Small intestine (tissue), 7 donors: ENCODE results near the gene MCTP1. TPM values are rescaled to one million over a fixed set of nuclear protein-coding genes. Genes with fewer than 3 reads are reported as not detected.
"Not testable (repeated sequence)": the region's sequence is repeated elsewhere in the genome, so short reads cannot be mapped to it uniquely, and the experiment has no call there.

Source experiments
- DNase-seq, 2 donors: peaks; one replicate each; pipeline versions ENCODE4 v3.0.0 to v3.0.0-alpha.2; 2013
- FAIRE-seq: peaks from 2 replicates; lab custom pipeline; 2012; peaks lifted over from hg19 to GRCh38; lab: Jason Lieb, UNC
- H3K27ac ChIP-seq, 3 donors: one replicate each; pipeline ENCODE4 v1.5.1; 2013; ENCODE audit warnings: low read length in 2 of 3, mild to moderate bottlenecking in 2 of 3, control low read depth in 1 of 3, inconsistent platforms in 1 of 3, low read depth in 1 of 3, moderate library complexity in 1 of 3
- H3K27me3 ChIP-seq, 3 donors: one replicate each; pipeline ENCODE4 v1.6.1; 2013; ENCODE audit warnings: low read length in 3 of 3, inconsistent platforms in 1 of 3; ENCODE audit not compliant: control insufficient read depth in 3 of 3, insufficient read depth in 3 of 3
- H3K36me3 ChIP-seq, 3 donors: one replicate each; pipeline ENCODE4 v1.6.1; 2013; ENCODE audit warnings: low read length in 3 of 3, inconsistent platforms in 1 of 3, low read depth in 1 of 3, mild to moderate bottlenecking in 1 of 3, moderate library complexity in 1 of 3; ENCODE audit not compliant: control insufficient read depth in 3 of 3, insufficient read depth in 2 of 3
- H3K4me1 ChIP-seq, 3 donors: one replicate each; pipeline ENCODE4 v1.6.1; 2013; ENCODE audit warnings: low read length in 2 of 3, inconsistent platforms in 1 of 3, low read depth in 1 of 3, mild to moderate bottlenecking in 1 of 3, moderate library complexity in 1 of 3; ENCODE audit not compliant: control insufficient read depth in 3 of 3, insufficient read depth in 2 of 3
- H3K4me3 ChIP-seq, 3 donors: one replicate each; pipeline ENCODE4 v1.5.1; 2013; ENCODE audit warnings: low read length in 3 of 3, control low read depth in 1 of 3, inconsistent platforms in 1 of 3, low read depth in 1 of 3, mild to moderate bottlenecking in 1 of 3, moderate library complexity in 1 of 3
- H3K9me3 ChIP-seq, 2 donors: one replicate each; pipeline ENCODE4 v1.6.1; 2013; ENCODE audit warnings: low read depth in 1 of 2, low read length in 1 of 2; ENCODE audit not compliant: control insufficient read depth in 2 of 2, insufficient read depth in 1 of 2
- WGBS, 3 donors: extraction: QIAGEN DNeasy Blood & Tissue Kit; methylation state at CpG; one replicate each; pipeline ENCODE4 v1.1.7; 2013; 5-methylcytosine and 5-hydroxymethylcytosine counted together
- polyA plus RNA-seq, 4 donors: library from polyadenylated mRNA; stranded (reverse) in 3 of 4; unstranded in 1 of 4; fragments of 200-250 nt in 3 of 4; fragments of 120-200 nt in 1 of 4; gene quantifications; one replicate each; pipeline versions ENCODE4 v1.2.1 to v1.2.3, GENCODE V29; 2013
- donor health status: healthy with polysubstance abuse.
- donor health status: control.
- donor health status: control.
- donor health status: Bipolar disorder and iron deficiency.
- donor health status: healthy.

Gene MCTP1
- polyA plus RNA-seq, 4 donors, result 0.22 to 6.1 (median 2.3) TPM

- 55 to 68% (median 65%) methylated on average over 4 of the region's 4 CpGs for WGBS, 3 donors
- H3K27ac ChIP-seq, result no peak overlapping the region
- H3K9me3 ChIP-seq, result no peaks in the 10 kb centered on the region
- no peaks in the 10 kb centered on the region for H3K36me3 ChIP-seq
- FAIRE-seq (no peak), DNase-seq (no peak)
- H3K27me3 ChIP-seq, result no peaks in the 10 kb centered on the region
- H3K4me3 ChIP-seq, result no peak overlapping the region
- no peaks in the 10 kb centered on the region for H3K4me1 ChIP-seq
These were observed 300.9 kb downstream of the MCTP1 start for GRCh38 chr5:94983861-94984535.

GRCh38 chr5:94977437-94977836, 307.5 kb downstream of the MCTP1 start:
- peaks cover 0 to 8% of the 10 kb centered on the region in 2 donors for H3K9me3 ChIP-seq
- no peaks in the 10 kb centered on the region for H3K4me1 ChIP-seq
- H3K27ac ChIP-seq, result no peak overlapping the region
- DNase-seq (no peak), FAIRE-seq (no peak)
- no peaks in the 10 kb centered on the region for H3K36me3 ChIP-seq
- H3K4me3 ChIP-seq, result no peak overlapping the region
- no peaks in the 10 kb centered on the region for H3K27me3 ChIP-seq
- 42 to 60% (median 60%) methylated on average over 2 of the region's 2 CpGs for WGBS, 3 donors

GRCh38 chr5:94976853-94977252, 308.0 kb downstream of the MCTP1 start:
- DNase-seq (no peak), FAIRE-seq (no peak)
- H3K9me3 ChIP-seq, result peaks cover 0 to 8% of the 10 kb centered on the region in 2 donors
- no peak overlapping the region for H3K4me3 ChIP-seq
- no peaks in the 10 kb centered on the region for H3K36me3 ChIP-seq
- 84 to 97% (median 87%) methylated on average over 1 of the region's 1 CpG for WGBS, 3 donors
- H3K27me3 ChIP-seq, result no peaks in the 10 kb centered on the region
- H3K4me1 ChIP-seq, result no peaks in the 10 kb centered on the region
- H3K27ac ChIP-seq, result no peak overlapping the region

GRCh38 chr5:94972268-94972667, 312.6 kb downstream of the MCTP1 start:
- no peaks in the 10 kb centered on the region for H3K4me1 ChIP-seq
- H3K27me3 ChIP-seq, result no peaks in the 10 kb centered on the region
- no peak overlapping the region for H3K4me3 ChIP-seq
- no peak overlapping the region for H3K27ac ChIP-seq
- 75 to 95% (median 84%) methylated on average over 1 of the region's 1 CpG for WGBS, 3 donors
- H3K9me3 ChIP-seq, result peaks cover 0 to 8% of the 10 kb centered on the region in 2 donors
- FAIRE-seq (no peak), DNase-seq (no peak)
- H3K36me3 ChIP-seq, result no peaks in the 10 kb centered on the region

- WGBS, 3 donors, result 25 to 46% (median 38%) methylated on average over 3 of the region's 3 CpGs
- FAIRE-seq (no peak), DNase-seq (peak in 1 of 2 donors; percentile 4)
- Histone ChIP-seq H3K4me1 (no peaks in the 10 kb centered on the region), H3K36me3 (no peaks in the 10 kb centered on the region), H3K27me3 (no peaks in the 10 kb centered on the region), H3K27ac (no peak overlapping the region), H3K4me3 (no peak overlapping the region), H3K9me3 (peaks cover 0 to 3% of the 10 kb centered on the region in 2 donors)
These were observed 315.7 kb downstream of the MCTP1 start for GRCh38 chr5:94969174-94969573.

- peaks cover 0 to 3% of the 10 kb centered on the region in 2 donors for H3K9me3 ChIP-seq
- WGBS, 3 donors, result 25 to 40% (median 34%) methylated on average over 5 of the region's 5 CpGs
- FAIRE-seq, result peak; percentile 78
These were observed 316.3 kb downstream of the MCTP1 start for GRCh38 chr5:94968507-94969095.

GRCh38 chr5:94967525-94967924, 317.4 kb downstream of the MCTP1 start:
- Histone ChIP-seq H3K9me3 (peaks cover 0 to 3% of the 10 kb centered on the region in 2 donors), H3K27ac (peak overlapping the region in 1 of 3 donors; percentile 11), H3K4me3 (no peak overlapping the region), H3K36me3 (no peaks in the 10 kb centered on the region), H3K4me1 (no peaks in the 10 kb centered on the region), H3K27me3 (no peaks in the 10 kb centered on the region)
- DNase-seq, result no peak
- WGBS, 3 donors, result 75 to 82% (median 81%) methylated on average over 6 of the region's 6 CpGs
- FAIRE-seq, result no peak

More at GRCh38 chr5:94968507-94969095, 316.3 kb downstream of the MCTP1 start:
- no peaks in the 10 kb centered on the region for H3K27me3 ChIP-seq
- no peak overlapping the region for H3K4me3 ChIP-seq
- no peak overlapping the region for H3K27ac ChIP-seq
- peak; percentile 64 to 74 for DNase-seq
- H3K4me1 ChIP-seq, result no peaks in the 10 kb centered on the region
- H3K36me3 ChIP-seq, result no peaks in the 10 kb centered on the region

GRCh38 chr5:94959279-94959678, 325.6 kb downstream of the MCTP1 start:
- not testable (repeated sequence) for DNase-seq, FAIRE-seq, H3K27ac ChIP-seq, H3K9me3 ChIP-seq, H3K4me3 ChIP-seq, H3K27me3 ChIP-seq, H3K4me1 ChIP-seq, H3K36me3 ChIP-seq
- 67 to 69% (median 68%) methylated on average over 2 of the region's 2 CpGs for WGBS, 3 donors
